Measurements from ENCODE around the gene OR5P2. TPM values are rescaled to one million over a fixed set of nuclear protein-coding genes. Genes with fewer than 3 reads are reported as not detected.

The OR5P2 gene
- polyA plus RNA-seq, 1 of the 3 experiments (the other 2 are of a cell fraction) = not detected

GRCh38 chr11:7844986-7845385 is 48.2 kb upstream of the OR5P2 start:
- no peak for DNase-seq
- ChIA-PET CTCF (no interaction called here), POLR2A (no interaction called here)
- under 1% methylated on average over 3 of the region's 3 CpGs for WGBS (ENCODE audit: low lambda C conversion rate)
- Histone ChIP-seq H4K20me1 (ENCODE audit: insufficient read depth) (no peaks in the 10 kb centered on the region), H3K27ac (ENCODE audit: low read depth in 2 of 2, low read length in 1 of 2) (no peak overlapping the region), H3K36me3 (replicated peaks in 1 of 2; ENCODE audit: control insufficient read depth in 1 of 2, insufficient read depth in 2 of 2, low read length in 1 of 2) (no peaks in the 10 kb centered on the region), H3F3A (replicated peaks; ENCODE audit: insufficient read depth) (no peaks in the 10 kb centered on the region), H3K4me3 (ENCODE audit: low read depth in 2 of 2, low read length in 1 of 2) (no peak overlapping the region), H3K9ac (no peak overlapping the region), H3K9me2 (no peaks in the 10 kb centered on the region), H2AFZ (ENCODE audit: low read depth) (no peak overlapping the region), H3K9me3 (no peaks in the 10 kb centered on the region), H3K27me3 (ENCODE audit: insufficient read depth) (peaks cover 12% of the 10 kb centered on the region), H3K79me2 (ENCODE audit: insufficient read depth) (no peaks in the 10 kb centered on the region), H3K4me1 (ENCODE audit: control insufficient read depth in 1 of 2, insufficient read depth in 2 of 2, low read depth in 1 of 2, low read length in 1 of 2) (no peaks in the 10 kb centered on the region; a peak in 1 of 4 replicates), H3K4me2 (no peak overlapping the region)
- TF ChIP-seq RFX5 (IDR thresholded peaks at IDR 0.05; ENCODE audit: low read length) = no peak
- TF ChIP-seq PBX3 (IDR thresholded peaks at IDR 0.05) = no peak
- TF ChIP-seq GABPA (IDR thresholded peaks at IDR 0.05; ENCODE audit: low read depth) = no peak
- TF ChIP-seq SIN3A (IDR thresholded peaks at IDR 0.05; ENCODE audit: borderline replicate concordance, low read depth, low read length) = no peak

GRCh38 chr11:7844521-7844920 is 47.8 kb upstream of the OR5P2 start:
- DNase-seq = no peak
- TF ChIP-seq SMC3 (IDR thresholded peaks at IDR 0.05; ENCODE audit: low read depth, low read length) (no peak), PBX3 (IDR thresholded peaks at IDR 0.05) (no peak), RXRA (IDR thresholded peaks at IDR 0.05; ENCODE audit: borderline replicate concordance, low read depth) (no peak), NFIC (IDR thresholded peaks at IDR 0.05; ENCODE audit: borderline replicate concordance) (no peak), TAF1 (IDR thresholded peaks at IDR 0.05; ENCODE audit: borderline replicate concordance, low read depth, low read length) (no peak), RFX5 (IDR thresholded peaks at IDR 0.05; ENCODE audit: low read length) (no peak), RCOR1 (IDR thresholded peaks at IDR 0.05; ENCODE audit: low read length) (no peak), POLR2AphosphoS5 (IDR thresholded peaks at IDR 0.05; ENCODE audit: low read depth, low read length) (no peak), NRF1 (IDR thresholded peaks at IDR 0.05; ENCODE audit: low read depth, low read length) (no peak), EP300 (IDR thresholded peaks at IDR 0.05; ENCODE audit: borderline replicate concordance in 1 of 2, low read depth in 1 of 2, low read length in 1 of 2) (no peak), TEAD4 (IDR thresholded peaks at IDR 0.05; ENCODE audit: borderline replicate concordance, insufficient read depth) (no peak), IRF3 (IDR thresholded peaks at IDR 0.05; ENCODE audit: low read depth, low read length) (no peak), MAX (IDR thresholded peaks at IDR 0.05; ENCODE audit: low read depth) (no peak), MEF2A (IDR thresholded peaks at IDR 0.05; ENCODE audit: borderline replicate concordance, low read depth) (no peak), CTCF (IDR thresholded peaks at IDR 0.05) (no peak)
- no peak overlapping the region for H3K4me3 ChIP-seq (ENCODE audit: low read depth in 2 of 2, low read length in 1 of 2)
- ChIA-PET POLR2A (no interaction called here), CTCF (no interaction called here)
- H3K9me2 ChIP-seq = no peaks in the 10 kb centered on the region
- no peak overlapping the region for H2AFZ ChIP-seq (ENCODE audit: low read depth)
- no peak overlapping the region for H3K4me2 ChIP-seq
- 10% methylated on average over 1 of the region's 1 CpG for WGBS (ENCODE audit: low lambda C conversion rate)
- no peaks in the 10 kb centered on the region for H3F3A ChIP-seq (replicated peaks; ENCODE audit: insufficient read depth)
- no peaks in the 10 kb centered on the region for H3K79me2 ChIP-seq (ENCODE audit: insufficient read depth)
- no peak overlapping the region for H3K27ac ChIP-seq (ENCODE audit: low read depth in 2 of 2, low read length in 1 of 2)
- H3K9ac ChIP-seq = no peak overlapping the region
- H3K27me3 ChIP-seq (ENCODE audit: insufficient read depth) = peaks cover 12% of the 10 kb centered on the region
- no peaks in the 10 kb centered on the region for H3K9me3 ChIP-seq
- no peaks in the 10 kb centered on the region for H3K36me3 ChIP-seq (replicated peaks in 1 of 2; ENCODE audit: control insufficient read depth in 1 of 2, insufficient read depth in 2 of 2, low read length in 1 of 2)
- H3K4me1 ChIP-seq (ENCODE audit: control insufficient read depth in 1 of 2, insufficient read depth in 2 of 2, low read depth in 1 of 2, low read length in 1 of 2) = no peaks in the 10 kb centered on the region; a peak in 1 of 4 replicates
- H4K20me1 ChIP-seq (ENCODE audit: insufficient read depth) = no peaks in the 10 kb centered on the region

Data from SK-N-SH (cell line).